GM18517 (cell line): Measurements from ENCODE around the gene POLR2A.
"Not testable (repeated sequence)": the region's sequence is repeated elsewhere in the genome, so short reads cannot be mapped to it uniquely, and the experiment has no call there.

Experiments used
- ATAC-seq: cut with Tn5 transposase; IDR thresholded peaks from one replicate; pipeline ENCODE4 v1.9.1; 2021; ENCODE audit warnings: mild to moderate bottlenecking, moderate library complexity; ENCODE audit not compliant: unreplicated experiment

Gene POLR2A

DNA sequence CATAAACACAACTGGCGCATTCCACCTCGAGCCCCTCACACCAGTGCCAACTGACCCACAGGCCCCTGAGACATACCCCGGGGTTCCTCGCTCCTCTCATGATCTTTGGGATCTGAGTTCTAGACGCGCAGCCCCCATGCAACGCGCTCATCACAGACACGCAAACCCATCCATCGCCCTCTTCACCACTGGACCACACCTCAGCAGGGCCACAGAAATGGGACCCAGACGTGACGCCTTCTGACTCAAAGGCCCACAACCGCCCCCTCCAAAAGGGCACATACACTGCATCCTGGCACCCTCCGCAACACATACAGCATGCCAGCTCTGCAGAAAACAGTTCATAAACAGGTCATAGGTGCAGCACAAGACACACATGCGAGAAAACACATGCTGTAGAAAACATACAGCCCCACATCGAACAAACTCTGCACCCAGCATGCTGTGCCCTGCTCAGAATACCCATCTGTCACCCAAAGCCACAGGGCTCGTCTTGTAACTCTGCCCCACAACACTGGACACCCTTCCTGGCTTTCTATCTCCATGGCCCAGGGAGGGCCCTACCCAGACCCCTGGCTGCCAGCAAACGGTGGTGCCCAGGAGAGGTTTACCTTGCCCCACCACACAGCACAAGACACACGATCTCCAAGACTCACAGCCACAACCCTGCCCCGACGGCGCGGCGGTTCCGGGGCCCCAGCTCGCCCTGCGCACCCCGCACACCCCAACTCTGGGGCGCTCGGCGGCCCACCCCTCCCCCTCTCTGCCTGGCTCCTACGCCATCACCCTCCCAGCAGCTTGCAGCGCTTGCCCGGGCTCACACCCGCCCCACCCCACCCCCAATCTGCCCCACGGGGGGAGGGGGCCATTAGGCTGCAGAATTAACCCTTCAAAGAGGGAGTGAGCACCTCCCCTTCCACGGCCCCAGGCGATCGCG lies 5.6 kb upstream of the POLR2A start:
- no peak for ATAC-seq

DNA sequence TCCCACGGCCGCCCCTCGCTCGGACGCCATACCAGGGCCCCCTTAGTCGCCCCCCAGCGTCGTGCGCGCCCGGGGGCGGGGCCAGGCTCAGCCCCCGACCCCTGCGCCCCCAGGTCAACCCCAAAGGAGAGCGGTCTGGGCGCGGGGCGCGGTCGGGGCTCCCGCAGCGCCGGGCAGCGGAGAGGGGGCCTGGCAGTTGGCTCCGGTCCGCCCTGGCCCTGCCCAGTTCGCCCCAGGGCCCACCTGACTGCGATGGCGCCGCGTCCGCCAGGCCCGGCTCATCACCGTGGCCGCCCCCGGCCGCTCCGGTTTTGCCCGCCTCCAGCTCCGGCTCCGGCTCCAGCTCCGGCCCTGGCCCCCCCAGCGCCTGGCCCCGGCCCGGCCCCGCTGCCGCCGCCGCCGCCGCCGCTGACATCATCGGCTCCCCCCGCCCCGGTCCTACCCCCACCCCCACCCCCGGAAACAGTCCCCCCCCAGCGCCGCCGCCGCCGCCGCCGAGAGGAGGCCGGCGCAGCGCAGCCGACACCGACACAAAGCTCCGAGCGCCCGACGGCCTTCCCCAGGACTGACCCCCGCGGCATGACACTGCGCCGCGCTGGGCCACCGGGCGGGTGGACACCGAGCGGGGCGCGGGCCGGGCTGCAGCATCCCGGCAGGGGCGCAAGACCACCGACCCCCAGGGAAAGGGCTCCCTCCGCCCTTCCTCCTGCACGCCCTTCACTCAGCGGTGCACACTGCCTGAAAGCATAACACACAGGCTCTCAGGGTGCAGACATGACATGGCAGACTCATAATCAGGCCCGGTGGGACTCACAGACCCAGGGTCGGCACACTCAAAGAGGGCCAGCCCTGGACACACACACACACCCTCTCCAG lies 4.7 kb upstream of the POLR2A start, which contains the start of gene ZBTB4:
TSS of gene ZBTB4 (minus strand) at position 419 of the 876 bp plus-strand sequence. CDS start 12,830 bp downstream, outside the sequence.
- ATAC-seq, result no peak

DNA sequence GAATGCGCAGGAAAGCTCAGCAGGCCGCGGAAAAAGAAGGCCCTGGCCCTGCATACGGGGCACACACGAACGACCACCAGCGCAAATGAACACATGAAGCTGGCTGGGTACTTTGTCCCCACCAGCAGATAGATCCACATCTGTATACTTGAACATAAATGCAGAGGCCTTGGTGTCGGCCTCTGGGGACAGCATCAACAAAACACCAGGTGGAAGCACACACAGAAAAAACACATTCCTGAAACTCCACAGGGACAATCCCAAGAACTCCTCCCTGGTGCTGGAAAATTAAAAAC lies 4.1 kb upstream of the POLR2A start:
- no peak for ATAC-seq

DNA sequence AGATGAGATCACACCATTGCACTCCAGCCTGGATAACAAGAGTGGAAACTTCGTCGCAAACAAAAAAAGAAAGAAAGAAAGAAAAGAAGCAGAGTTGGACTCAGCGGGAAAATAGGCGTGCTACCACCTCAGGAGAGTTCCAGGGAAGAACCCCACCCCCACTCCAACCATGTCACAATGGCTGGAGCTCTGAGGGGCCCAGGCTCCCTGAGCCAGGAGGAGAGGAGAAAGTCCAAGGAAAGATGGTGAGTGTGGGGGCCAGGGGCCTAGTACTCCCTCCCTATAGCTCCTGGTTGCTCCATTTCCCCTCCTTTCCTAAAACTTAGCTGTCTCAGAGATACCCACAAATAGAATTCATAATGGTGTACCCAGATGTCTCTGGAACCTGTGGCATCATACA lies 2.9 kb upstream of the POLR2A start, which contains the start of gene SLC35G6:
TSS of gene SLC35G6 (plus strand) at position 172 of the 400 bp plus-strand sequence. CDS start at position 243, 71 bp downstream.
- not testable (repeated sequence) for ATAC-seq

DNA sequence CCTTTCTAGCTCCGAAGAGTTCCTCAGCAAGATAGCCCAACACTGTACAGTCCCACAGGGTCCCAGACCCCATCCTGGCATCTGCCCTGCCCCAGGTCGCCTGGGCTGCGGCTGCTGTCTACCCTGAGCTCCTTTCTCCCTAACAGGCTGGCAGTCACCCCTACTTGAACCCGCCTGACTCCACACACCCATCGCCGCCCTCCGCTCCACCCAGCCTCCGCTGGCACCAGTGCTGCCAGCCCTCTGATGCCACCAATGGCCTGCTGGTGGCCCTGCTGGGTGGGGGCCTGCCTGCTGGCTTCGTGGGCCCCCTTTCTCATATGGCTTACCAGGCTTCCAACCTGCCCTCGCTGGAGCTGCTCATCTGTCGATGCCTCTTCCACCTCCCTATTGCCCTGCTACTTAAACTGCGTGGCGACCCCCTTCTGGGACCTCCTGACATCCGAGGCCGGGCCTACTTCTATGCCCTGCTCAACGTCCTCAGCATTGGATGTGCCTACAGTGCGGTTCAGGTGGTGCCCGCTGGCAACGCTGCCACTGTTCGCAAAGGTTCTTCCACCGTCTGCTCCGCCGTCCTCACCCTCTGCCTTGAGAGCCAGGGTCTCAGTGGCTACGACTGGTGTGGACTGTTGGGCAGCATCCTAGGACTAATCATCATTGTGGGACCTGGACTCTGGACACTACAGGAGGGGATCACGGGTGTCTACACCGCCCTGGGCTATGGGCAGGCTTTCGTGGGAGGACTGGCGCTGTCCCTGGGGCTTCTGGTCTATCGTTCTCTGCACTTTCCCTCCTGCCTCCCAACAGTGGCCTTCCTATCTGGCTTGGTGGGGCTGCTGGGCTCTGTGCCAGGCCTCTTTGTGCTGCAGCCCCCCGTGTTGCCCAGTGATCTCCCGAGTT lies 2.1 kb upstream of the POLR2A start:
- ATAC-seq, result not testable (repeated sequence)

DNA sequence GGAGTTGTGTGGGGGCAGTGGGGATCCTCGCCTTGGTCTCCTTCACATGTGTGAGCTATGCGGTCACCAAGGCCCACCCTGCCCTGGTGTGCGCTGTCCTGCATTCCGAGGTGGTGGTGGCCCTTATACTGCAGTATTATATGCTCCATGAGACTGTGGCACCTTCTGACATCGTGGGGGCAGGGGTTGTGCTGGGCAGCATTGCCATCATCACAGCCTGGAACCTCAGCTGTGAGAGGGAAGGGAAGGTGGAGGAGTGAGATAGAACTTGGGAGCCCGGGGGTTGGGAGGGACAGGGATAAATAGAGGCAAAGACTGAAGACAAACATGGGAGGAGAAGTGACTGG lies 1.5 kb upstream of the POLR2A start:
- not testable (repeated sequence) for ATAC-seq

DNA sequence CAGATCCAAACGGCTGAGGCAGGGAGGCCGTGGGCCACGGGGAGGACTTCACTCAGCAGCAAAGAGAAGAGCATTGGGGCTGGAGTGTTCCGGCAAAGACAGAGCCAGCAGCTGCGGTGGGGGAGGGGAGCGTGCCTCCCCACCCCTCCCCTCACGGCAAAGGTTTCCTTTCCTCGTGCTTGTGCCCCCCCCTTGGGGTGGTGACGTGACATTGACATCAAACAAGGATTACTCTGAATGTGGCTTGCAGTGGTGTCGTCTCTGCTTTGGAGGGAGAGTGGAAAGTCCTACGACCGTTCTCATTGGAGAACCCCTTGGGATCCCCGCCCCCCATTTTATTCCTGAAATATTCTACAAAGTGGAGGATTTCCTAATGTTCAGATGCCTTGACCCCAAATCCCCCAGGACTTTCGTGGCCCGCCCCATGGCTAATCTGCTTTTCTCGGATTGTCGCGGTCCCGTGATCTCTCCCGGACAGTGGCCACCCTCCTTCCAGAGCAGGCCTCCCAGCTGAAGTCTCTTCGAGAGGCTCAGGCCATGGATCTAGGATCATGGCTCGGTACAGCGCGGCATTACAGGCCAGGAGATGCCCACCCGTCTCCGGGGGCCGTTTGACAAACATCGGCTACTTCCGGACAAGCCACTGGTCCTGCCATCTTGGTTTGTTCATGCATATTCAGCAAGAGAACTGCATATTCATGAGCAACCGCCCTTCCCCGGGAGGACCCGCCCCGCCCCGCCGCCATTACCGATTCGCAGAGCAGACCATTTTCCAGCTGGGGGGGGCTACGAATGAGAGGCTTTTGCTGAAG lies 705 bp upstream of the POLR2A start:
- peak; percentile 35 for ATAC-seq

DNA sequence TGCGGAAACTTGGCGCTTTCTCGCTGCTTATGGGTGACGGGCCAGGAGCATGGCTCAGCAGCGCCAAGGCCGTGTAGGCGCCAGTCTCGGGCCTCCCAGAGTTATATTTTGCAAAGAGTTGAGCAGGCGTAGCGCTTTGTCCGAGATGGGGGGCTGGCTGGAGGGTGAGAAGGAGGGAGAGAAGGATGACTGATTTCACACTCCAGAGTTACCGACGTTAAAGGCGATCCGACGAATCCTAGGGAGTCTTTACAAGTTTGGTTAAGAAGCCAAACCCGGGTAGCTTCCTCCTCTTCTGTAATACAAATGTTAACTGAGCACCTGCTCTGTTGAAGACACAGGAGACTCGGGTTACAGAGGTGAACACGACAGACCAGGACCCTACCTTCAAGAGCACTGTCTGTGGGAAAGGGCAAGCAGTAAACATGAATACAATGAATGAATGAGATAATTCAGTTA lies 782 bp downstream of the POLR2A start:
- ATAC-seq, result no peak

DNA sequence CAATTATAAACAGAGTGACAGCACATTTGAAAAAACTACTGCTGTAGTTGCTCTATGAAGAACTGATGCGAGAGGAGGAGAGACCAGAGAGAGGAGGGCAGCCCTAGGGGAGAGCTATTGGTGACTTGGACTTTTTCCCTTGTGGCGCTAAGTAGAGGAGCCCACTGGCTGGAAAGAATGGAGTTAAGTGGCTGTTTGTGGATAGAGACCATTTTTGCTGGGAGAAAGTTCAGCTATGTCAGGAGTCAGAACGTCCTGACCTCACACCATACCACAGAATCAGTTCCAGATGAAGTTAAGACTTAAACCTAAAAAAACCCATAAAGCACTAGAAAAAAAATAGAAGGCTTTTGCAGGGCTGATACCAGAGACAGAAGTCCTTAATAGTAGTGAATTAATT lies 2.0 kb downstream of the POLR2A start:
- ATAC-seq, result no peak

DNA sequence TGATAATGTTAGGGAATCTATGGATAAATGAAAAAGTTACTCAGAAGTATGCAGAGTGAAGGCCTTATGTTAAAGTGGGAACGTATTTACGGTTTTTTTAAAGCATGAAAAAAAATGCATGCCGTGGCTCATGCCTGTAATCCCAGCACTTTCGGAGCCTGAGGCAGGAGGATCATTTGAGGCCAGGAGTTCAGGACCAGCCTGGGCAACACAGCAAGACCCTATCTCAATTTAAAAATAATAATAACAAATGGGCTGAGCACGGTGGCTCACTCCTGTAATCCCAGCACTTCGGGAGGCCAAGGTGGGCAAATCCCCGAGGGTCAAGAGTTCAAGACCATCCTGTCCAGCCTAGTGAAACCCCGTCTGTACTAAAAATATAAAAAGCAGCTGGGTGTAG lies 6.0 kb downstream of the POLR2A start:
- ATAC-seq, result no peak

DNA sequence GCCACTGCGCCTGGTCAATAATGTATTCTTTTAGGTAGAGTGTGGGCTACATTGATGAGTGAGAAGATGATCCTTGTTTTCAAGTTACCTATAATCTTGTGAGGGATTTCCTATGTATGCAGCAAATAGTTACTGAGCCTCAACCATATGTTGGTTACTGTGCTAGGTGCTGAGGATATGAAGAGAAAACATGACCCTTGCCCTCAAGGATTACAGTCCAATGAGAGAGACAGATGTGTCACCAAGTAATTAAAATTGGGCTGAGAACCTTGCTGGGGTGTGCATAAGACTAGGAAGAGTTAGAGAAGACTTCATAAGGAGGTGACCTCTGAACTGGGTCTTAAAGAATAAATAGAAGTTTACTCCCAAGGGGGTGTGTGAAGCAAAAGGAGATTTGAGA lies 7.4 kb downstream of the POLR2A start:
- no peak for ATAC-seq

DNA sequence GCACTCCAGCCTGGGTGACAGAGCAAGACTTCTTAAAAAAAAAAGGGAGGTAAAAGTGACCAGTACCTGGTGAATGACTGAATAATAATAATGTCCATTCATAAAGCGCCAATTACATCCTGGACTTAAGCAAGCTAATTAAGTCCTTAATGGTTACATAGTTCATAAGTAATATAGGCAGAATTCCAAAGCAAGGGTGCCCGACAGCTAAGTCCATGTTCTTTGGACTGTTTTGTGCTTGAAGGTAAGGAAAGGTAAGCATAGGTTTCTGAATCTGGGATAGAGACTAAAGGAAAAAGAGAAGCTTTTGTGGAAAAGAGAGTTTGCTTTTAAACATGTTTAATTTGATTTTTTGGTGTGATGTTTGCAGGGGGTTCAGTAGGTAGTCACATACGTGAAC lies 9.8 kb downstream of the POLR2A start:
- no peak for ATAC-seq

DNA sequence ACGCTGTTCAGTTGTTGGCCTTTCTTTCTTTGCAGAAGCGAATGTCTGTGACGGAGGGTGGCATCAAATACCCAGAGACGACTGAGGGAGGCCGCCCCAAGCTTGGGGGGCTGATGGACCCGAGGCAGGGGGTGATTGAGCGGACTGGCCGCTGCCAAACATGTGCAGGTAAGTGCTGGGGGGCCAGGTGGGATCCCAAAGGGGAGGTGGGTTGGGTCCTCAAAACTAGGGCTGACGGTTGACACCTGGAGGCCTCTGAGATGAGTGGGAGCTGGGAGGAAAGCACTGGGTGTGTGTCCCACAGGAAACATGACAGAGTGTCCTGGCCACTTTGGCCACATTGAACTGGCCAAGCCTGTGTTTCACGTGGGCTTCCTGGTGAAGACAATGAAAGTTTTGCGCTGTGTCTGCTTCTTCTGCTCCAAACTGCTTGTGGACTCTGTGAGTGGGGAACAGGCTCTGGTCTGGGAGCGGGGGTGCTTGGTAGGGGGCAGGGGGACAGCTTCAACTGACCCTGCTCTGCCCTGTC lies 11.8 kb downstream of the POLR2A start:
- ATAC-seq, result no peak

DNA sequence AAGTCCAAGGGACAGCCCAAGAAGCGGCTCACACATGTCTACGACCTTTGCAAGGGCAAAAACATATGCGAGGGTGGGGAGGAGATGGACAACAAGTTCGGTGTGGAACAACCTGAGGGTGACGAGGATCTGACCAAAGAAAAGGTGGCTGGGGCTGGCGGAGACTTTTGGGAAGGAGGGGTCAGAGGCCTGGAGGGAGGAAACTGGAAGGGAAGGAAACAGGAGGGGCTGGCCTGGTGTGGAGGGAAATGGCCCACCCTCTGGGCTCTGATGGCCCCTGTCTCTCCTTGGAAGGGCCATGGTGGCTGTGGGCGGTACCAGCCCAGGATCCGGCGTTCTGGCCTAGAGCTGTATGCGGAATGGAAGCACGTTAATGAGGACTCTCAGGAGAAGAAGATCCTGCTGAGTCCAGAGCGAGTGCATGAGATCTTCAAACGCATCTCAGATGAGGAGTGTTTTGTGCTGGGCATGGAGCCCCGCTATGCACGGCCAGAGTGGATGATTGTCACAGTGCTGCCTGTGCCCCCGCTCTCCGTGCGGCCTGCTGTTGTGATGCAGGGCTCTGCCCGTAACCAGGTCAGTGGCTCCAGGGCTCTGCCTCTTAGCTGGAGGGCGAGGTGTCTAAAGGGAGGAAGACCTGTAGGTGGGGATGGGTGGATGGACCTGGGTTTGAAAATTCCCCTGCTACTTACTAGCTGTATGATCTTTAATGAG lies 12.5 kb downstream of the POLR2A start:
- no peak for ATAC-seq

DNA sequence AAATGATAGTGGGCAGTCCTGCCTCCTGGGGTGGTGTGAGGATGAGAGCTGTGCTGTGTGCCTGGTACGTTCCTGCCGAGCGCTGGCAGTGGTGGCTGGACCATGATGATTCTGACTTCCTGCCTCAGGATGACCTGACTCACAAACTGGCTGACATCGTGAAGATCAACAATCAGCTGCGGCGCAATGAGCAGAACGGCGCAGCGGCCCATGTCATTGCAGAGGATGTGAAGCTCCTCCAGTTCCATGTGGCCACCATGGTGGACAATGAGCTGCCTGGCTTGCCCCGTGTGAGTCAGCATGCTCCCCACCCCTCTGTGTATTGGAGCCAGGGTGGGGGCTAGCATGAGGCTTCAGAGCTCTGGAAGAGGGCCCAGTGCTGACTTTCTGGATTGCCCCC lies 13.1 kb downstream of the POLR2A start:
- no peak for ATAC-seq

DNA sequence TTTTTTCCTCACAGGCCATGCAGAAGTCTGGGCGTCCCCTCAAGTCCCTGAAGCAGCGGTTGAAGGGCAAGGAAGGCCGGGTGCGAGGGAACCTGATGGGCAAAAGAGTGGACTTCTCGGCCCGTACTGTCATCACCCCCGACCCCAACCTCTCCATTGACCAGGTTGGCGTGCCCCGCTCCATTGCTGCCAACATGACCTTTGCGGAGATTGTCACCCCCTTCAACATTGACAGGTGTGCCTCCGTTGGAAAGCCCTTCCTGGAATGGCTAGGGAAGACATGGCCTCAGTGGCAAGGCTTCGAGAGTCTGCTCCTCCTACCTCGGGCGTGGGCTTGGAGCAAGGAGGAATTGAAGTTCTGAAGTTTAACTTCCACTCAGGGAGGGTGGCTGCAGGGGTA lies 13.5 kb downstream of the POLR2A start:
- ATAC-seq, result no peak

DNA sequence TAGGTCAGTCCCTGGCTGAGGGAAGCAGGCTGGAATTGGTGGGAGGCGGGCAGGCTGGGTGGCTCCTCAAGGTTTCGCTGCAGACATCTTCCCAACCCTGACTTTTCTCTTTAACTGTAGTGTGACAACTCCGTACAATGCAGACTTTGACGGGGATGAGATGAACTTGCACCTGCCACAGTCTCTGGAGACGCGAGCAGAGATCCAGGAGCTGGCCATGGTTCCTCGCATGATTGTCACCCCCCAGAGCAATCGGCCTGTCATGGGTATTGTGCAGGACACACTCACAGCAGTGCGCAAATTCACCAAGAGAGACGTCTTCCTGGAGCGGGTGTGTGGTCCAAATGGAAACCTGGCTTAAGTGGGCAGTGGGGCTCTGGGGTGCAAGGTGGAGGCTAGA lies 15.0 kb downstream of the POLR2A start:
- no peak for ATAC-seq

DNA sequence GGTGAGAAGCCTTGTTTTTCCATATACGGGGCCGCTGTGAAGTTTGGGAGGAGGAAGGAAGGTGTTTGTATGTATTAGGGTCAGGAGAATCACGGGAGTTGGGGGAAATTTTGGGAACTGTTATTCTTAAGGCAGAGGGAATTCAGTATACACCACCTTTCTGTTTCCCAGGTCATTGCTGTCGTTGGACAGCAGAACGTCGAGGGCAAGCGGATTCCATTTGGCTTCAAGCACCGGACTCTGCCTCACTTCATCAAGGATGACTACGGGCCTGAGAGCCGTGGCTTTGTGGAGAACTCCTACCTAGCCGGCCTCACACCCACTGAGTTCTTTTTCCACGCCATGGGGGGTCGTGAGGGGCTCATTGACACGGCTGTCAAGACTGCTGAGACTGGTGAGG lies 17.6 kb downstream of the POLR2A start:
- no peak for ATAC-seq
